Colonic mucosa (tissue), 4 donors: ENCODE measurements around the gene TBC1D16. TPM values are rescaled to one million over a fixed set of nuclear protein-coding genes. Genes with fewer than 3 reads are reported as not detected.

Experiments used
- DNase-seq: peaks from one replicate; pipeline ENCODE4 v3.0.0-alpha.2; 2020
- H3K27ac ChIP-seq: fragments of 200-600 bp; one replicate; pipeline ENCODE4 v1.8.0; 2021
- H3K27me3 ChIP-seq: fragments of 200-600 bp; one replicate; pipeline ENCODE4 v1.8.0; 2021
- H3K36me3 ChIP-seq: fragments of 200-600 bp; one replicate; pipeline ENCODE4 v1.8.0; 2021
- H3K4me1 ChIP-seq: fragments of 200-600 bp; one replicate; pipeline ENCODE4 v1.8.0; 2021; ENCODE audit warnings: mild to moderate bottlenecking
- H3K4me3 ChIP-seq: fragments of 200-600 bp; one replicate; pipeline ENCODE4 v1.8.0; 2021
- H3K9ac ChIP-seq, 2 donors: one replicate each; pipeline ENCODE4 v1.7.0; 2013; ENCODE audit warnings: control low read depth in 2 of 2, low read depth in 2 of 2, low read length in 2 of 2
- H3K9me3 ChIP-seq: fragments of 200-600 bp; one replicate; pipeline ENCODE4 v1.8.0; 2021
- CTCF ChIP-seq: fragments of 200-600 bp; IDR thresholded peaks from one replicate; pipeline ENCODE4 v1.8.0; 2022; ENCODE audit warnings: antibody characterized with exemption, mild to moderate bottlenecking
- intact Hi-C: fragments of 100-400 bp; cut with DNase I; formaldehyde crosslinking; loops from one replicate; pipeline ENCODE4 v1.14.1; 2022
- total RNA-seq, 2 donors: library from RNA; stranded (reverse); fragmentation: NEBNext Ultra II Directional in 1 of 2; extraction: Animal tissue kit (Norgen Biotek cat#: 25700) in 1 of 2; gene quantifications; one replicate each; pipeline ENCODE4 v1.2.1, GENCODE V29; 2021
- donor health status: healthy.
- donor health status: DM: no; HTN: no; CAD: no.
- donor health status: DM: no; HTN: no; CAD: no.

The TBC1D16 gene
- total RNA-seq, 2 donors from 2014 or later = 14.4 to 19.8 TPM

DNA sequence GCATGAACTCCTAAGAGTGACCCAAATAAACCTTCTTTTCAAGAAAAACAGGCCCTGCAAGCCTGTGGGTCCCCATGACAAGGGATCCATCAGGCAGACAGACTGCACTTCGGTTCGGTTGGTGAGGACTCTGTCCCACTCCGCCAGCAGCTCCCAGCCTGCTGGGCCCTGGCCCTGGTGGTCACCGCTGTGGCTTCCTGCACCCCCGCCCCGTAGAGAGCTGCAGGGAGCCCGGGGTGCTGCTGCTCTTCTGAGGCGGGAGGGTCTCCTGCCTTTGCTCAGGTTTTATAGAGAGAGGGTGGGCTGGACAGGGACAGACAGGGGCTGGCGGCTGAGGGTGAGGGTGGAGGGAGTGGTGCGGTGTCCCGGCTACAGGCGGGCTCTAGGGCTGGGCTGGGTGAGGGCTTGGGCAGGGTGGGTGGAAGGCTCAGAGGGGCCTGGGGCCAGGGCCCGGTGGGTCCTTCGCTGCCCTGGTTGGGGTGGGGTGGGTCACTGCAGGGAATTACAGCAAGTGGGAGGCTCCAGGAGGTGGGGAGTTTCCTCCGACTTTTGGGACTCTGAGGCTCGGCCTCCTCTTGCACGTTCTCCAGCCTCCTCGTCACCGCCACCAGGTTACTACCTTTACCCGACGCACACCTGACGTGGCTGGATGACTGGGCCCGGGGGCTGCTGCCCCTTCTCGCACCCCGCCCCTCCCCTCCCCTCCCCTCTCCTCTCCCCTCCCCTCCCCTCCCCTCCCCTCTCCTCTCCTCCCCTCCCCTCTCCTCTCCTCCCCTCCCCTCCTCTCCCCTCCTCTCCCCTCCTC lies 106.2 kb downstream of the TBC1D16 start:
- Histone ChIP-seq H3K27me3 (peaks cover 12% of the 10 kb centered on the region), H3K9ac (no peak overlapping the region), H3K4me1 (peaks cover 15% of the 10 kb centered on the region), H3K4me3 (no peak overlapping the region), H3K9me3 (no peaks in the 10 kb centered on the region), H3K27ac (no peak overlapping the region), H3K36me3 (no peaks in the 10 kb centered on the region)
- no peak for TF ChIP-seq CTCF
- no peak for DNase-seq
- intact Hi-C loops = no loop called here

- peaks cover 12% of the 10 kb centered on the region for H3K27me3 ChIP-seq
- no peak overlapping the region for H3K9ac ChIP-seq
- H3K9me3 ChIP-seq = no peaks in the 10 kb centered on the region
- H3K36me3 ChIP-seq = no peaks in the 10 kb centered on the region
- intact Hi-C loops = no loop called here
- TF ChIP-seq CTCF = no peak
- no peak overlapping the region for H3K27ac ChIP-seq
- H3K4me1 ChIP-seq = peaks cover 15% of the 10 kb centered on the region
- DNase-seq = no peak
- no peak overlapping the region for H3K4me3 ChIP-seq
These were observed 107.0 kb downstream of the TBC1D16 start for GRCh38 chr17:79928502-79929256.

- Histone ChIP-seq H3K4me1 (peaks cover 15% of the 10 kb centered on the region), H3K27ac (no peak overlapping the region), H3K36me3 (no peaks in the 10 kb centered on the region), H3K27me3 (peaks cover 12% of the 10 kb centered on the region), H3K9ac (peak overlapping the region in 1 of 2 donors; percentile 68), H3K4me3 (no peak overlapping the region), H3K9me3 (no peaks in the 10 kb centered on the region)
- TF ChIP-seq CTCF = no peak
- no peak for DNase-seq
- intact Hi-C loops = no loop called here
These were observed 107.8 kb downstream of the TBC1D16 start for GRCh38 chr17:79927688-79928501.

- peak overlapping the region in 1 of 2 donors; percentile 68 for H3K9ac ChIP-seq
- intact Hi-C loops = no loop called here
- DNase-seq = no peak
- no peak overlapping the region for H3K27ac ChIP-seq
- TF ChIP-seq CTCF = no peak
- H3K27me3 ChIP-seq = peaks cover 12% of the 10 kb centered on the region
- no peaks in the 10 kb centered on the region for H3K9me3 ChIP-seq
- no peaks in the 10 kb centered on the region for H3K36me3 ChIP-seq
- no peak overlapping the region for H3K4me3 ChIP-seq
- peaks cover 16% of the 10 kb centered on the region for H3K4me1 ChIP-seq
These were observed 108.5 kb downstream of the TBC1D16 start for GRCh38 chr17:79927136-79927661.

- Histone ChIP-seq H3K9me3 (no peaks in the 10 kb centered on the region), H3K27me3 (peaks cover 12% of the 10 kb centered on the region), H3K4me1 (peaks cover 21% of the 10 kb centered on the region), H3K27ac (no peak overlapping the region), H3K36me3 (no peaks in the 10 kb centered on the region), H3K4me3 (no peak overlapping the region), H3K9ac (peak overlapping the region in 1 of 2 donors; percentile 14)
- intact Hi-C loops = no loop called here
- no peak for DNase-seq
- TF ChIP-seq CTCF = no peak
These were observed 109.0 kb downstream of the TBC1D16 start for GRCh38 chr17:79926605-79927135.
